ENCODE results near the gene CDKN2B. TPM values are rescaled to one million over a fixed set of nuclear protein-coding genes. Genes with fewer than 3 reads are reported as not detected.
"Not testable (repeated sequence)": the region's sequence is repeated elsewhere in the genome, so short reads cannot be mapped to it uniquely, and the experiment has no call there.

The CDKN2B gene, protein sequence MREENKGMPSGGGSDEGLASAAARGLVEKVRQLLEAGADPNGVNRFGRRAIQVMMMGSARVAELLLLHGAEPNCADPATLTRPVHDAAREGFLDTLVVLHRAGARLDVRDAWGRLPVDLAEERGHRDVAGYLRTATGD
- 13.0 and 24.8 TPM in 2 replicates for total RNA-seq (2014; rRNA removed; shearing (Covaris generic))

DNA sequence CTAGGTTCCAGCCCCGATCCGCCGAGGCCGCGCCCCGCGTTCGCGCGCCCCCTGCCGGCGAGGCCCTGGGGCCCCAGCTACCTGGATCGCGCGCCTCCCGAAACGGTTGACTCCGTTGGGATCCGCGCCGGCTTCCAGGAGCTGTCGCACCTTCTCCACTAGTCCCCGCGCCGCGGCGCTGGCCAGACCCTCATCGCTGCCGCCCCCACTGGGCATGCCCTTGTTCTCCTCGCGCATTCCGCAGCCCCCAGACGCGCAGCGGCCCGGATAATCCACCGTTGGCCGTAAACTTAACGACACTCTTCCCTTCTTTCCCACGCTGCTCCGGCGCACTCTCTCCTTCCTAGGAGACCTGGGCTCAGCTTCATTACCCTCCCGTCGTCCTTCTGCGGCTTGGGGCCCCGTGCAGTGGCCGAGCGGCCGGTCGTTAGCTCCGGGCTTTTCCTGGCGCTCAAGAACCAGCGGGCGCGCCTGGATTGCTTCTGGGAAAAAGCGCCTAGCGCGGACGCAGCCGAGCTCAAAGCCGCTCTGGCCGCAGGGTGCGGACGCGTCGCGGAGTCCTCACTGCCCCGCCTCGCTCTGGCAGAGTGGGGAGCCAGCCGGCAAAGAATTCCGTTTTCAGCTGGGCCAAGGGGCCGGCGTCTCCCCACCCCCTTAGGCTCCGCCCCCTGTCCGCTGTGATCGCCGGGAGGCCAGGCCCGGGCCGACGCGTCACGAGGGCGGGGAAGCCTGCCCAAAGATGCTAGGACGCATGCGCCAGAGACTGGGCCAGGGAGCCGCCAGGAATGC lies at the start of gene CDKN2B:
Gene CDKN2B (minus strand): TSS at position 589 of the 789 bp plus-strand sequence. CDS start 352 bp downstream, at position 237.
- peak; percentile 98 for DNase-seq (ENCODE audit: low spot score)

DNA sequence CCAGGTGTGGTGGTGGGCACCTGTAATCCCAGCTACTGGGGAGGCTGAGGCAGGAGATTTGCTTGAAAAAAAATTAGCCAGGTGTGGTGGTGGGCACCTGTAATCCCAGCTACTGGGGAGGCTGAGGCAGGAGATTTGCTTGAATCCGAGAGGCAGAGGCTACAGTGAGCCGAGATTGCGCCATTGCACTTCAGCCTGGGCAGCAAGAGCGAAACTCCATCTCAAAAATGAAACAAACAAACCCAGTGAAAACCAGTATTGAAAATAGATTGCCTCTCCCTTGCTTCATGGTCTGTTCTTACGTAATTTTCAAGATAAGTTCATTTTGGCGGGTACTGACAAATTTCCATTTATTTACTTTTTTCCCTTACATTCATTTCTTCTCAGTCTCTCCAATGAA lies 48.9 kb upstream of the CDKN2B start:
- DNase-seq (ENCODE audit: low spot score), result not testable (repeated sequence)

DNA sequence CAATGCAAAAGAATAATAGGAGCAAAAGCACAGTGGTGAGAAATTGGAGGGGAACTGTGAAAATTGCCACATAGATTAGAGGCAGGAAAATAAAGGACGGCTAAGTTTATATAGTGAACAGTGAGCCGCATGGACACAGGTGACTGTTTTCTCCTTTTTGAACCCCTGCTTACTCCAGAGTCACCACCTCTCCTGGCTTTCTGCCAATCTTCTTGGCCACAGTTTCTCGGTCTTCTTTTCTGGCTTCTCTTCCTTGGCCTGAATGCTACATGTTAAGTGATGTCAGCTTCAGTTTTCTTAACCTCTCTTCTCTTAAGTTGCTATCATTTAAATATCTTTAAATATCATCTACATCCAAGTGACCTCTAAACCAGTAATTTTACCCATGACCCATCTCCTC lies 47.3 kb upstream of the CDKN2B start:
- DNase-seq (ENCODE audit: low spot score), result no peak

DNA sequence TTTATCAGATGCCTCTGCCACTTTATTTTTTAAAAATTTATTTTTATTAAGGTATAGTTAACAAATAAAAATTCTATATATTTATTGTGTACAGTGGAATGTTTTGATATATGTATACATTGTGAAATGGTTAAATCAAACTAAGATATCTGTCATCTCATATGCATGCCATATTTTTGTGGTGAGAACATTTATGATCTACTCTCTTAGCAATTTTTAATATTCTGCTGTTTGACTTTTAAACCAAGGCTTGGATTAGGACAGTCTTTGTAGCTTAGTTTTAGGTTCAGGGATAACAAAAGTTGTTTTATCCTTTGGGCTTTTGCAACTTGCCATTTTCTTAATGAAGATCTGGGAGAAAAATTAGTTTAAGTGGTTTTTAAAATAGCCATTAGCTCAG lies 46.0 kb upstream of the CDKN2B start:
- DNase-seq (ENCODE audit: low spot score), result no peak

DNA sequence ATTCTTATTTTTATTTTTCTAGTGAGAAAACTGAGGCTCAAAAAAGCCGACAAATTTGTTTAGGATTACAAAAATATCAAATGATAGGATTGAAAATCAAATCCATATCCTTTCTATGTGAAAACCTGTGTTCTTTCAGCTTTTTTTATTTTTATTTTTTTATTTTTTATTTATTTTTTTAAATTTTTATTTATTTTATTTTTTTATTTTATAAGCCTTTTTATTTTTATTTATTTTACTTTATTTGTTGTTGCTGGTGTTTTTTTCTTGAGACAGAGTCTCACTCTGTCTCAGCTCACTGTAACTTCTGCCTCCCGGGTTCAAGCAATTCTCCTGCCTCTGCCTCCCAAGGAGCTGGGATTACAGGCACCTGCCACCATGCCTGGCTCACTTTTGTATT lies 45.4 kb upstream of the CDKN2B start:
- DNase-seq (ENCODE audit: low spot score), result no peak

DNA sequence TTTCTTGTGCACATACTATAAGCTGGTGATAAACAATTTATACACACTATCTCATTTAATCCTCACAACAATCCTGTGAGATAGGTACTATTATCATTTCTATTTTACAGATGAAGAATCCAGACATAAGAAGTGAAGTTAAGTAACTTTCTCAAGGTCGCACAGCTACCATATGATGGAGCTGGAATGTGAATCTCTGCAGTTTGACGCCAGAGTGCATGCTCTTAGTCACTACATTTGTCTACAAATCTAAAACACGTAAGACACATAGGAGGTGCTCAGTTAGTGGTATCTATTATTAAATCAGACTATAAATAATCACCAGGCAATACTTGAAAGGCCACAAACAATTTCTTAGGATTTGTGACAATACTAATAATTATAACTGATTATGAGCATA lies 45.0 kb upstream of the CDKN2B start:
- no peak for DNase-seq (ENCODE audit: low spot score)

DNA sequence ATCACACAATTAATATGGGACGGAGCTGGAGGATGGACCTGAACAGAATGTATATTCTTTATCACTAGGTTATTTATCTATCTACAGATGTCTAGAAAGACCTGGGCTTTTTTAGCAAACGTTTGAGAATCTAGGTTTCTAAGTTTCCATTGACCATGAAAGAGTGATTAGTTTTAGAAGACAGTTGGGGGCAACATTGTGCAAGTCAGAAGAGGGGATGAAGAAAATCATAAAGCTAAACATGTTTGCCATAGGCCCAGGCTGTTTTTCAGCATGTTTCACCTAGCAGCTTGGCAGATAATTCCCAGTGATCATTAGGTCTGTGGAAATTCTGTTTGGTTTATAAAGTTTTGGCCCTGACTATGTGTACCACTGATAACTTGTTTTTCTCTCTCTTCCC lies 44.1 kb upstream of the CDKN2B start:
- DNase-seq (ENCODE audit: low spot score), result no peak

DNA sequence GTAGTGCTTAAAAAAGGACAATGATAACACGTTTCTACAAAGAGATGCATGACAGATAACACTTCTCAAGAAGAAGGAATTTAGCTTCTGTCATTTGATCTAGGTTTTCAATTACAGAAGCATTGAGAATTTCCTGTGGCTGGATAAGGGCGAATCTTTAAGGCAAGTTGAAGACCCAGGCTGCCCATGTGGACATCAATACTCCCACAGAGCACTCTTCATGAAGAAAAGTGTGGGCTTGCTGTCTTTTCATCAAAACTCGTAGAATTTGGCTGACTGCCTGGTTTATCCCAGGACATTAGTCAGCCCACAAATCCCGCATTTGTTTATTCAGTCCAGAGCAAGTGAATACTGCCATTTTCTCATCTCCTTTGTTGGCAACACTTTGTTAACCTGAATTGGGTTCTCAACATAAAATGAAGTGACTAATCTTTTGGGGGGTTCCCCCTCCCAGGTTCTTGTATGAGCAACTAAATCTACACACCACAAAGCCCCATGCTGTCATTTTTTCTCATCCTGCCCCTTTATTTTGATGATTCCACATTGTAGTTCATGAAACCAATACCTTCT lies 43.4 kb upstream of the CDKN2B start:
- DNase-seq (ENCODE audit: low spot score), result peak; percentile 60

DNA sequence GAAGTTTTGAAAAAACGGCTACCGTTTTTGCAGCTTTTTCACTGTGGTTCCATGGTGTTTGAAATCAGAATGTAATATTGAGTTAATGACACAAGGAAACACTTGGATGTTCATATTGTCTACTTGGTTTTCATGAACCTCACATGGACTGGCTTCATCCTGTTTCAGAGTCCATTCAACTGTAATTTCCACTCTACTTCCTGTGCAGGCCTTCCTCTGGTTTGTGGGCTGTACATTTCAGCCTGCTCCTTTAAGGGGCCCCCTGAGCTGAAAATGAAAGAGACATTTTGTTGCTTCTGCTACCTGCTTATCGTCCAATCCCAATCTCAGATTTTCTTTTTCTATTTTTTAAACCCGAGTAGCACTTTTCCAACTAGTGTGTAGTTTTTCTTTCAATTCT lies 41.8 kb upstream of the CDKN2B start:
- no peak for DNase-seq (ENCODE audit: low spot score)

DNA sequence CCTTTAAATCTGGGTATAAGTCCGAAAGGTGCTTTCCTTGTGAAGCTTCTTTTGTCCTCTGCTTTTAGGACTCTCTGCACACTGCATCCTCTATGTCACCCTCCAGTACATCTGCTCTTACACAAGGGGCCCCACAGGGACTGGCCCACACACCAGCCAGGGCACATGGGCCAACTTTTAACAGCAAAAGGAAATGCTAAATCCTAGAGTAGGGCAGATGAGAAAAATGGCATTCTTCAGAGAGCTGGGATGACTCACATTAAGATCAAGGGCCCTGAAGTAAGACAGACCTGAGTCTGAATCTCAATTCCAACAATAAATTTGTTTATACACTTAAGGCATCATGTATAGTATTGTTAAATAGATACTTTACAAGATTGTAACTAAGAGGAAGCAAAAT lies 40.3 kb upstream of the CDKN2B start:
- no peak for DNase-seq (ENCODE audit: low spot score)

DNA sequence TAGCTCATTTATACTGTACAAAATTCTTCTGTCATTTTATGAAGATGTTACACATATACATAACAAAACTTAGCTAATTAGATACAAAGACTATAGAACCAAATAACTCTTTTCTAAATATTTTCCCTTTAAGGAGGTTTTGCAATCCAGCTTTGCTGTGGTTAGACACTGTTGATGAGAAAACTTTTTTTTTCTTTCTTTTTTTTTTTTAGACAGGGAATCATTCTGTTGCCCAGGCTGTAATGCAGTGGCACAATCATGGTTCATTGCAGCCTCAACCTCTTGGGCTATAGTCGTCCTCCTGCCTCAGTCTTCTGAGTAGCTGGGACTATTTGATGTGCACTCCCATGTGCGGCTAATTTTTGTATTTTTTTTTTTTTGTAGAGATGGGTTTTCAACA lies 38.5 kb upstream of the CDKN2B start:
- DNase-seq (ENCODE audit: low spot score), result no peak

DNA sequence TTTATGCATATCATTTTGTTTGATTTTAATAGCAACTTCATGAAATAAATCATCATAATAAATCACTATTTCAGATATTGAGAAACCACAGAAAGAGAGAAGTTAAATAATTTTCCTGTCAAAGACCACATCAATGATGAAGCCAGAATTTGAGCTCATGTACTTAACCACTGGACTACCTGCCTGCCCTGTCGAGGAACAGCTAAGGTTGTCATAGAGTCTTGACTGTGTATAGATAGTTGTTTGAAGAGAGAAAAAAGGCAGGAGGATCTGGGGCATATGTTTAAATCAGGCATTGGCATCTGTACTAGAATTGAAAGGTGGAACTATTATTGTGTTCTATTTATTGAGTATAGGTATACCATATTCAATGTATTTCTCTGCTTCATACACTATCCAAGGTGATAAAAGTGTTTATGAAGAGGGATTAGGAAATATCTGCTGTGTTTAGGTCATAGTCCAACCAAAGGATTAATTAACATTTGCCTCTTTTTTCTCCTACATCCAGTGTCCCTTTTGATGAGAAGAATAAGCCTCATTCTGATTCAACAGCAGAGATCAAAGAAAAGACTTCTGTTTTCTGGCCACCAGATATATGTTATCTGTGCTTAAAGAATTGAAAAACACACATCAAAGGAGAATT lies 37.3 kb upstream of the CDKN2B start:
- DNase-seq (ENCODE audit: low spot score), result no peak

DNA sequence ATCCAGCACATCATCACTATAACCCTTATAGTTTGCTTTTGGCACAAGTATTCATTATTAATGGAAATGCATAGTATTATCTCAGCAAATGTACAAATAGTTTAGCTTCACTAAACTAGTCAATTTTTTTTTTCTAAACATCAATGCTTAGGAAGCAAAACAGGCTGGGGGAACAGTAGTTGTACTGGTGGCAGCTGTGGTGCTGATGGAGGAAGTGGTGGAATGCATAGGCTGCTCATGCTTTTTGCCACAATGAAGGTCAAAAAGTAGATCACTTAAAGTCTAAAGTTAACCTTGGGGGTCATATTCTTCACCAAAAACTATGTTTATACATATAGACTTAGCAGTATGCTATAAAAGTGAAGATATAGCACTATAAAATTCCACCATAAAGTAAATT lies 36.3 kb upstream of the CDKN2B start:
- DNase-seq (ENCODE audit: low spot score), result no peak

DNA sequence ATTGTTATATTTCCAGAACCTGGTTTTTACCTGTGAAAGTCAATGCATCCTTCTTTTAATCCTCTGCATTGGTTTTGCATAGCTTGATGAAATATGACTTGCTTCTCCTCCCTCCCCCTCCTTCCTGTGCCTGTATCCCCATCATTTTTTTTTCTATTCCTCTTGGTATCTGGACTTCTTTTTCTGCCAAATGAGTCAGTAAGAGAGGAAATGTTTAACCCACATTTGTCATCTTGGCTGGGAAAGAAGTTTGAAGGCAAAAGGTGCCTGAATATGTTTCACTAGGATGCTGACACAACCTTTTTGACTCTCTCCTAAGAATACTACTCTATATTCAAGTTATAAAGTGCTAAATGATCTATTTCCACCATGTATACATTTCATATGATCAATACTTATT lies 35.5 kb upstream of the CDKN2B start:
- no peak for DNase-seq (ENCODE audit: low spot score)

DNA sequence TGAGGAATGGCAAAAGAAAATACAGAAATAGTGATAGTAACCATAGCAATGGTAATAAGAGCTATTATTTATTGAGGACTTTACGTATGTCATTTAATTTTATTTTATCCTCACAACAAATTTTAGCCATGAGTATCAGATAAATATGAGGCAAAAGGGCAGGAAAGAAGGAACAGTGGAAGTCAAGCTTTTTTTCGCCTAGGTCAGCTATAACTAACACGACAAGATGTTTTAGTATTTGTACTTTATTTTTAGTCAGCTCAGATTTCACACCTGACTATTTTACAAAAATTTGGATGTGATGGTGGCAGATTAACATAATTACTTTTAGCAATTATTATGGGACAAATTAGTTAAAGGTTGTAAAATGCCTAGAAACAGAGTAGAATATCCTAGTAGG lies 34.8 kb upstream of the CDKN2B start:
- DNase-seq (ENCODE audit: low spot score), result no peak

DNA sequence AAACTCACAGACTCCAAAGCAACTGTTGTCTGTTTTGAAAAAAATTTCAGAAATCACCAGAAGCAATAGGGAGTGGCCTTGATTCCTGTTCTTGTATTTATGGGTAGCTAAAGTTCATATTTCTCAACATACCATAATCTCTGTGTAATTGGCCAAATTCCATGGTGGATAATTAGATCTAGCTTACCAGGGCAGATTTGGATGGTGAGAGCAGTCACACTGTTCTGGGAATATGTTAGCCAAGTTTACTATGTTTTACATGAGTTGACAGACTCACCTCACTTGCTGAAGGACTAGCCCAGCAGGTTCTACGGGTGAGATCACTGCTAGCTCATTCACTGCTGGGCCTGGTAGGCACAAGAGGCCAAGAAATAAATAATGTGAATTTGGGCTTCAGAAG lies 32.7 kb upstream of the CDKN2B start:
- DNase-seq (ENCODE audit: low spot score), result peak; percentile 81

DNA sequence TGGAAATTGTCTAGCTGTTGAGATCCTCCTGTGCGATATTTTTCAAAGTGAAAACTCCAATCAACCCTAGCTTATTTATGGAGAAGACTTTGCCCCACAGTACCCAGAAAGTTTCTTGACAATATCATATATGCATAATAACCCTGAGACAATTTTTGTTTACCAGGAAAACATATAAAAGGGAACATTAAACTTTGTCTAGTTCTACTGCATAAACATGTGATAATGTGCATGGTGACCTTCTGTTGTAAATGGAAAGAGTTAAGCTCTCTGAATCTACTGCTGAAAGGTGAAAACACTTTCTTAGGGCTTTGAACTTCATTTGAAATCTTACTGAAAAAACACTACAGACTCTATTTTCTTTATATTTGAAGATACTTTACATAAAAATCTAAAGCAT lies 32.2 kb upstream of the CDKN2B start:
- DNase-seq (ENCODE audit: low spot score), result no peak

DNA sequence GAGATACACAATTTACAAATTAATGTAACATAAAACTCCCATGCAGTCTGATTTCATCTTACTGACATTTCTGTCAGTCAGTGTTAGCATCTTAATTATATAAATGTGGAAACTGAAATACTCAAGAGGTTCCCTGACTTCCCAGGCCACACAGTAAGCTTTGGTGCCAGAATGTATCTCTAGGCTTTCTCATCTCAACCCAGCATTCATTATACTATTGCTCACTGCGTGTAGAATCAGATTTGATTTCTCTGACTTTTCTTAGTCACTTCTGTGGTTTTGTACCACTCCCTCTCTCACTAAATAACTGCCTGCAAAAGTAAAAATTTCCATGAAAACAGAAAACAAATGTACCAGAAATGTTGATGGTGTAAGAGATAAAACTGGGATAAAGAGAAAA lies 31.7 kb upstream of the CDKN2B start:
- DNase-seq (ENCODE audit: low spot score), result no peak

DNA sequence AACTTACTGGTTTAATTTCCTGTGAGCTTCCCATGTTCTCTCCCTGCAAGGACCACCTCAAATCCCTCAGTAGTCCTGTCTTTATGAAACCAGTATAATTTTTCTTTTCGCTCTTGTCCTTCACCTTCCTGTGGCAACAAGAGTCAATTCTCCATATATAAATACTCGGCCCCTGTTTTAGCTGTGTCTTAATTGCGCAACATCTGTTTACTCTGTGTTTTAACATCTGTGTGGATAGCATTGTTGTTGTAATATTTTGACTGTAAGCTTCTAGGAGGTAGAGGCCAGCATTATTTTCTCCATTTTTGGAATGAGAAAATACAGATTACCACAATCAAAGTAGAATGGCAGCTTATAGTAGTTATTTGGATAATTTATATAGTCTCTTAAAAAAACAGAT lies 30.2 kb upstream of the CDKN2B start:
- no peak for DNase-seq (ENCODE audit: low spot score)

DNA sequence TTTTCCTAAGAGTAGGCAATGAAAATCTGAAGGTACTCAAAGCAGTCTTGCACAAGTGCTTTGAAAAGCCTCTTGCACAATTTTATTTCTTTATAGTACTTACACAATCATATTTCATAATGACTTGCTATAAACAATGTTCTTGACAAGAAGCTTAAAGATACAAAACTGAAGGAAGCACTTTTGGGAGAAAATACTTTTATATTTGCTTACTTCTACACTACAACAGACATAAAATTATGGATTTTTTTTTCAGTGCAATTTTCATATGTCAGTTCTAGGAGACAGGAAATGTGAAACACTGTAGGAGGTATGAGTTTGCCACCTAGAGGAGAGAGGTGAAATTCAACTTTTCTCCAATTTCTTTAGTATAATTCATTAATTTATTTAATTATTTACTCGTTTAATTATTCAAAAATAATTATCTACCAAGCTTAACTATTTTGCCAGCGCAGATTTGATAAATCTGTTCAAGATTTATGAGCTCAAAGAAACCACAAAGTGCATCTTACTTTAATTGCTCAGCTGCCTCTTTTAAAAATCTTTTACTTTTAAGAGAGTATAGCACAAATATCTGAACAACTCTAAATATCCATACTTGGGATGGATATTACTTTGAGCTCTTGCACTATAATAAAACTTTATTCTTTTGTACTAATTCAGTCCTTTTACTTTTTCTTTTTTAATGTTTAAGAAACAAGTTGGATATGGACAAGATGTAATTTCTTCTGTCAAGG lies 29.0 kb upstream of the CDKN2B start:
- peak; percentile 66 for DNase-seq (ENCODE audit: low spot score)

DNA sequence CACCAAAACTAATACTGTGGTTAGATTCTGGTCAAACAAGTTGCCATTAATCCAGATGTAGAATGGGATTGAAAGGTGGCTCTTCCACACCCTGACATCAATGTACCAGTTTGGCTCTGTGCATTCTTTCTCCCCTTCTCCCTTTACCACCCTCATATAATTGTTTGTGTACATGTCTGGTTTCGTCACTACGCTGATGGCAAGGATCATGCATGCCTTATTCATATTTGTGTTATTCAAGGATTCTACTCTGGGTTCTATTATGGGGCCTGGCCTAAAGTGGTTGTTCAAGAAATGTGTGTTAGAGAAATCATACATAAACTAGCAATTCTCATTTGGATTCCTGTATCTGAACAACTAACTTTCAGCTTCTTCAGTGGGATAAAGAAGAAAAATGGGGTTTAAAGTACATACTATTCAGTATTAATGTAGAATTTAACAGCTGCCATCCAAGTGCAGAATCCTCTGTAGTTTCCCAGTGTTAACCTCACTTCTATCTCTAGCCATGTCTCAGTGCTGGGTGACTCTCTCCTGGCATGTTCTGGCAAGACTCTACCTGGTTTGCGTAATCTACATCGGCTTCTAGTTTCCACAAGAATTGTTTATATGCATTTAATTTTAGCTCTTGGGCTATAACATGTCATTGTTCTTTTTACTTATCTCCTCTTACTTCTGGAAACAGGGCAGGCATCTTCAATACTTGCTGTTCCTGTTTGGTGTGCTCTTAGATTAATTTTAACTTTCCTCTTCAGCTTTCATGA lies 27.9 kb upstream of the CDKN2B start:
- DNase-seq (ENCODE audit: low spot score), result no peak

All from HT-29 (cell line).